ENCODE results near the gene HCAR2.
"Not testable (repeated sequence)": the region's sequence is repeated elsewhere in the genome, so short reads cannot be mapped to it uniquely, and the experiment has no call there.

DNA sequence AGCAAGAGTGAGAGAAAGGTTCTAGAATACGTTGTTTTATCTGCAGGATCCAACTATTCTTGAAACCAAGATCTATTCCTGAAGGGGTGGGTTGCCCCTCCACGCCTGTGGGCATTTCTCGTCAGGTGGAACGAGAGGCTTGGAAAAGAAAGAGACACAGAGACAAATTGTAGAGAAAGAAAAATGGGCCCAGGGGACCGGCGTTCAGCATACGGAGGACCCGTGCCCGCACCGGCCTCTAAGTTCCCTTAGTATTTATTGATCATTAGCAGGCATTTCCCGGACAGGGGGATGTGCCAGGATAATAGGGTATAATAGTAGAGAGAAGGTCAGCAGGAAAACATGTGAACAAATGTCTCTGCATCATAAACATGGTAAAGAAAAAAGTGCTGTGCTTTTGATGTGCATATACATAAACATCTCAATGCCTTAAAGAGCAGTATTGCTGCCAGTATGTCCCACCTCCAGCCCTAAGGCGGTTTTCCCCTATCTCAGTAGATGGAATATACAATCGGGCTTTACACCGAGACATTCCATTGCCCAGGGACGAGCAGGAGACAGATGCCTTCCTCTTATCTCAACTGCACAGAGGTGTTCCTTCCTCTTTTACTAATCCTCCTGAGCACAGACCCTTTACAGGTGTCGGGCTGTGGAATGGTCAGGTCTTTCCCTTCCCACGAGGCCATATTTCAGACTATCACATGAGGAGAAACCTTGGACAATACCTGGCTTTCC, 47.8 kb upstream of the HCAR2 start:
- TF ChIP-seq, protein P1, sequence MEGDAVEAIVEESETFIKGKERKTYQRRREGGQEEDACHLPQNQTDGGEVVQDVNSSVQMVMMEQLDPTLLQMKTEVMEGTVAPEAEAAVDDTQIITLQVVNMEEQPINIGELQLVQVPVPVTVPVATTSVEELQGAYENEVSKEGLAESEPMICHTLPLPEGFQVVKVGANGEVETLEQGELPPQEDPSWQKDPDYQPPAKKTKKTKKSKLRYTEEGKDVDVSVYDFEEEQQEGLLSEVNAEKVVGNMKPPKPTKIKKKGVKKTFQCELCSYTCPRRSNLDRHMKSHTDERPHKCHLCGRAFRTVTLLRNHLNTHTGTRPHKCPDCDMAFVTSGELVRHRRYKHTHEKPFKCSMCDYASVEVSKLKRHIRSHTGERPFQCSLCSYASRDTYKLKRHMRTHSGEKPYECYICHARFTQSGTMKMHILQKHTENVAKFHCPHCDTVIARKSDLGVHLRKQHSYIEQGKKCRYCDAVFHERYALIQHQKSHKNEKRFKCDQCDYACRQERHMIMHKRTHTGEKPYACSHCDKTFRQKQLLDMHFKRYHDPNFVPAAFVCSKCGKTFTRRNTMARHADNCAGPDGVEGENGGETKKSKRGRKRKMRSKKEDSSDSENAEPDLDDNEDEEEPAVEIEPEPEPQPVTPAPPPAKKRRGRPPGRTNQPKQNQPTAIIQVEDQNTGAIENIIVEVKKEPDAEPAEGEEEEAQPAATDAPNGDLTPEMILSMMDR (IDR thresholded peaks at IDR 0.05 in 4 of 5, conservative IDR thresholded peaks at IDR 0.05 in 1 of 5) = not testable (repeated sequence)
- not testable (repeated sequence) for TF ChIP-seq POLR2A (IDR thresholded peaks at IDR 0.05)

Measured in gastrocnemius medialis (tissue), 4 donors.